NB4 (cell line): ENCODE data around the gene STAMBPL1.

Experiments
- MYC ChIP-seq: IDR thresholded peaks from 2 replicates; pipeline ENCODE4 v1.6.1; 2011; ENCODE audit warnings: low read depth, low read length
- POLR2A ChIP-seq: IDR thresholded peaks from 2 replicates; pipeline ENCODE4 v1.6.1; 2011; ENCODE audit warnings: mild to moderate bottlenecking; ENCODE audit not compliant: insufficient read length; ENCODE audit errors: extremely low read depth
- TF ChIP-seq, protein P1 (sequence below): IDR thresholded peaks from one replicate; pipeline ENCODE4 v1.5.1; 2012; ENCODE audit warnings: low read depth, low read length
- TF ChIP-seq, protein P2 (sequence below): IDR thresholded peaks from 2 replicates; pipeline ENCODE4 v1.6.1; 2011; ENCODE audit warnings: low read depth, low read length

DNA sequence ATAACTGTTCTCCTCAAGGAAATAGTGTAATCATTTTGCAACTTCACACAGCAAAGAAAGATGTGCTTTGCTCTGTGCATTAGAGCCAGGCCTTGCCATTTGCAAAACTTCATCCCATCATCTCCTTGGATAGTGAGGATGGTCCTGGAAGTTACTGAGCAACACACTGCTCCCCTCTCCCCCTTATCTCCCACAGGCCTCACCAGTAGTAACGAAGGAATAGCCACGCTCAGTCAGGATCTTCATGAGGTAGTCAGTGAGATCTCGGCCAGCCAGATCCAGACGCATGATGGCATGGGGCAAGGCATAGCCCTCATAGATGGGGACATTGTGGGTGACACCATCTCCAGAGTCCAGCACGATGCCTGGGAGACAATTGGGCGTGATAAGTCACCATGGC lies 61.0 kb downstream of the STAMBPL1 start:
- TF ChIP-seq, protein P1, sequence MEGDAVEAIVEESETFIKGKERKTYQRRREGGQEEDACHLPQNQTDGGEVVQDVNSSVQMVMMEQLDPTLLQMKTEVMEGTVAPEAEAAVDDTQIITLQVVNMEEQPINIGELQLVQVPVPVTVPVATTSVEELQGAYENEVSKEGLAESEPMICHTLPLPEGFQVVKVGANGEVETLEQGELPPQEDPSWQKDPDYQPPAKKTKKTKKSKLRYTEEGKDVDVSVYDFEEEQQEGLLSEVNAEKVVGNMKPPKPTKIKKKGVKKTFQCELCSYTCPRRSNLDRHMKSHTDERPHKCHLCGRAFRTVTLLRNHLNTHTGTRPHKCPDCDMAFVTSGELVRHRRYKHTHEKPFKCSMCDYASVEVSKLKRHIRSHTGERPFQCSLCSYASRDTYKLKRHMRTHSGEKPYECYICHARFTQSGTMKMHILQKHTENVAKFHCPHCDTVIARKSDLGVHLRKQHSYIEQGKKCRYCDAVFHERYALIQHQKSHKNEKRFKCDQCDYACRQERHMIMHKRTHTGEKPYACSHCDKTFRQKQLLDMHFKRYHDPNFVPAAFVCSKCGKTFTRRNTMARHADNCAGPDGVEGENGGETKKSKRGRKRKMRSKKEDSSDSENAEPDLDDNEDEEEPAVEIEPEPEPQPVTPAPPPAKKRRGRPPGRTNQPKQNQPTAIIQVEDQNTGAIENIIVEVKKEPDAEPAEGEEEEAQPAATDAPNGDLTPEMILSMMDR = no peak
- TF ChIP-seq POLR2A (no peak), MYC (no peak)
- TF ChIP-seq, protein P2, sequence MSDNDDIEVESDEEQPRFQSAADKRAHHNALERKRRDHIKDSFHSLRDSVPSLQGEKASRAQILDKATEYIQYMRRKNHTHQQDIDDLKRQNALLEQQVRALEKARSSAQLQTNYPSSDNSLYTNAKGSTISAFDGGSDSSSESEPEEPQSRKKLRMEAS = no peak
